SU-DHL-6 (cell line): Measurements from ENCODE around the gene TNS1.

ENCODE experiments used
- H2AFZ ChIP-seq: fragments of 200-600 bp; sonication (generic); 2 replicates; pipeline ENCODE4 v1.6.1; 2014; ENCODE audit warnings: low read depth, mild to moderate bottlenecking, moderate library complexity, mixed read lengths, antibody characterized with exemption, low read length; ENCODE audit not compliant: severe bottlenecking
- H3F3A ChIP-seq: fragments of 200-600 bp; shearing (Covaris generic); 2 replicates; pipeline ENCODE4 v1.6.0; 2016; ENCODE audit warnings: antibody characterized with exemption, mild to moderate bottlenecking; ENCODE audit not compliant: insufficient read depth
- H3K27ac ChIP-seq: fragments of 200-600 bp; sonication (generic); 2 replicates; pipeline ENCODE4 v1.5.1; 2016; ENCODE audit warnings: low read depth, mild to moderate bottlenecking, low read length, moderate library complexity, mixed read lengths
- H3K27me3 ChIP-seq: fragments of 200-600 bp; sonication (generic), shearing (Covaris generic); 2 replicates; pipeline ENCODE4 v1.6.0; 2014; ENCODE audit warnings: mild to moderate bottlenecking, low read length
- H3K36me3 ChIP-seq: fragments of 200-600 bp; sonication (generic); 2 replicates; pipeline ENCODE4 v1.6.1; 2014; ENCODE audit warnings: mild to moderate bottlenecking, low read length, mixed read lengths
- H3K4me2 ChIP-seq: fragments of 300-600, 200-600 bp; shearing (Covaris generic), sonication (generic); 2 replicates; pipeline ENCODE4 v1.6.0; 2014; ENCODE audit warnings: low read length, low read depth, mild to moderate bottlenecking; ENCODE audit not compliant: poor library complexity, severe bottlenecking
- H3K4me3 ChIP-seq: fragments of 200-600 bp; sonication (generic); 2 replicates; pipeline ENCODE4 v1.5.1; 2014; ENCODE audit warnings: antibody characterized with exemption, low read length, mild to moderate bottlenecking, mixed read lengths; ENCODE audit not compliant: insufficient read depth, poor library complexity, severe bottlenecking
- H3K79me2 ChIP-seq: fragments of 200-600 bp; sonication (generic); 2 replicates; pipeline ENCODE4 v1.6.1; 2014; ENCODE audit warnings: mild to moderate bottlenecking, low read length, moderate library complexity; ENCODE audit not compliant: insufficient read depth
- H3K9ac ChIP-seq: fragments of 200-600 bp; sonication (generic); 2 replicates; pipeline ENCODE4 v1.7.0; 2014; ENCODE audit warnings: mild to moderate bottlenecking, low read length
- H3K9me2 ChIP-seq: fragments of 200-600 bp; sonication (generic); replicated peaks from 2 replicates; pipeline ENCODE4 v1.6.1; 2014; ENCODE audit warnings: low read length; ENCODE audit not compliant: insufficient read depth
- H3K9me3 ChIP-seq: fragments of 200-600 bp; sonication (generic); 2 replicates; pipeline ENCODE4 v1.6.1; 2014; ENCODE audit warnings: low read length, mixed read lengths; ENCODE audit not compliant: insufficient read depth
- H4K20me1 ChIP-seq: fragments of 200-600 bp; sonication (generic); 2 replicates; pipeline ENCODE4 v1.6.1; 2014; ENCODE audit warnings: low read depth, mild to moderate bottlenecking, antibody characterized with exemption, low read length, moderate library complexity, mixed read lengths
- CTCF ChIP-seq: fragments of 200-600 bp; sonication (generic); IDR thresholded peaks from one replicate; pipeline ENCODE4 v1.5.1; 2017; ENCODE audit warnings: antibody characterized with exemption, mild to moderate bottlenecking, low read length, moderate library complexity; ENCODE audit not compliant: insufficient read depth, poor library complexity, severe bottlenecking
- EZH2phosphoT487 ChIP-seq: fragments of 200-600 bp; sonication (generic), shearing (Covaris generic); conservative IDR thresholded peaks from 2 replicates; pipeline ENCODE4 v1.6.1; 2018; ENCODE audit warnings: mild to moderate bottlenecking, antibody characterized with exemption, low read length, moderate library complexity, mixed read lengths

The TNS1 gene

DNA sequence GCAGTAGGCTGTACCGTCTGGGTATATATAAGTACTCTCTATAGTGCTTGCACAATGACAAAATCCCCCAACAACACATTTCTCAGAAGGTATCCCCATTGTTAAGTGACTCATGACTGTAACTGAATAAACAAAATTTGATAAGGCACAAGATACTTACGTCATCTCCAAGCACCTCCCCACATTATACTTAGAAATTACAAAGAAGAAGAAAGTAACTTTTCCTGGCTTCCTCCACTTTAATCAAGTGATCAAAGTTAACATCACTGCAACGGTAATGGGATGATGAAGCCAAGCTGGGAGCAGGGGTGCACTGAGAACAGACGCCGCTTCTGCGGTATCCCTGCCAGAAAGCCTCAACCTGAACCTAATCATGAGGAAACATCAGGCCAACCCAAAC is 9.7 kb downstream of the TNS1 start:
- H3K27ac ChIP-seq = no peak overlapping the region
- no peak overlapping the region for H3K9ac ChIP-seq
- 0 out of 2 replicates have a peak, but pooled peaks cover 3% of the 10 kb centered on the region for H3K27me3 ChIP-seq
- H4K20me1 ChIP-seq = no peaks in the 10 kb centered on the region
- H2AFZ ChIP-seq = no peak overlapping the region
- H3K4me2 ChIP-seq = no peak overlapping the region
- H3K4me3 ChIP-seq = no peak overlapping the region
- H3F3A ChIP-seq = no peaks in the 10 kb centered on the region
- no peaks in the 10 kb centered on the region for H3K79me2 ChIP-seq
- TF ChIP-seq CTCF (no peak), EZH2phosphoT487 (no peak)
- no peaks in the 10 kb centered on the region for H3K36me3 ChIP-seq
- no peaks in the 10 kb centered on the region for H3K9me3 ChIP-seq
- H3K9me2 ChIP-seq = no peaks in the 10 kb centered on the region

- Histone ChIP-seq H3K27ac (no peak overlapping the region), H4K20me1 (no peaks in the 10 kb centered on the region), H3K27me3 (0 out of 2 replicates have a peak, but pooled peaks cover 2% of the 10 kb centered on the region), H3K9me3 (no peaks in the 10 kb centered on the region), H3K79me2 (no peaks in the 10 kb centered on the region), H3K9ac (no peak overlapping the region), H2AFZ (no peak overlapping the region), H3F3A (no peaks in the 10 kb centered on the region), H3K9me2 (no peaks in the 10 kb centered on the region), H3K36me3 (no peaks in the 10 kb centered on the region), H3K4me3 (no peak overlapping the region), H3K4me2 (no peak overlapping the region)
- TF ChIP-seq EZH2phosphoT487 (no peak), CTCF (no peak)
Measured at GRCh38 chr2:217992061-217992460, 10.7 kb downstream of the TNS1 start.

DNA sequence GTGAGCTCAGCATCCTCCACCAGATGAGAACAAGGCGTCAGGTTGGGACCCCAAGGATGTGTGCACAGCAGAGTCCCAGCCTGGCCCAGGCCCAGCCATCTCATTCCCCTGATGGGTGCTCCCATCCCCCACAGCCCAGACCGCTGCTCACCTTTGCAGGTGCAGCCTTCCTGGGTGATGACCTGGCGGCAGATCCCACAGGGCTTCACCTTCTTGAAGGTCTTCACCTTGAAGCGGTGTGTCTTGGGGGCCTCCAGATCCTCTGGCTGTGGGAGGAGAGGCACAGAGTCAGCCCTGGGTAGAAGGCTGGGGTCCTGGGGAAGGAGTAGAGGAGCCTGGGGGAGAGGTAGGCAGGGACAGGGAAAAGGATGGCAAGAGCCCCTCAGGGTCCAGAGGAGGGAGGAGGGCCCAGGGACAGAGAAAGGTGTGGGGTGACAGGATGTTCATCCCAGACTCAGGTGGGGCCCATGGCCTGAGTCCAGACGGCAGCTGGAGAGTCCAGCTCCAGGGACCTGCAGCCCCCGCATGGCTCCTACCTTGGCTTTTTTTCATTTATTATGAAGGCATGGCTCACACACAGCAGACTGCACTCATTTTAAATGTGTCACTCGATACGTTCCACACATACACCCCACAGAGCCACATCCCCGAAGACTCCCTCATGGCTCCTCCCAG is 11.9 kb downstream of the TNS1 start:
- H3F3A ChIP-seq = no peaks in the 10 kb centered on the region
- no peaks in the 10 kb centered on the region for H3K79me2 ChIP-seq
- no peak overlapping the region for H3K9ac ChIP-seq
- no peak overlapping the region for H3K27ac ChIP-seq
- H3K4me2 ChIP-seq = no peak overlapping the region
- H3K36me3 ChIP-seq = no peaks in the 10 kb centered on the region
- no peaks in the 10 kb centered on the region for H3K9me3 ChIP-seq
- TF ChIP-seq EZH2phosphoT487 = no peak
- no peak for TF ChIP-seq CTCF
- no peak overlapping the region for H3K4me3 ChIP-seq
- no peaks in the 10 kb centered on the region for H3K9me2 ChIP-seq
- no peaks in the 10 kb centered on the region for H4K20me1 ChIP-seq
- no peaks in the 10 kb centered on the region for H3K27me3 ChIP-seq
- no peak overlapping the region for H2AFZ ChIP-seq
